ENCODE results near the gene CSTPP1.

DNA sequence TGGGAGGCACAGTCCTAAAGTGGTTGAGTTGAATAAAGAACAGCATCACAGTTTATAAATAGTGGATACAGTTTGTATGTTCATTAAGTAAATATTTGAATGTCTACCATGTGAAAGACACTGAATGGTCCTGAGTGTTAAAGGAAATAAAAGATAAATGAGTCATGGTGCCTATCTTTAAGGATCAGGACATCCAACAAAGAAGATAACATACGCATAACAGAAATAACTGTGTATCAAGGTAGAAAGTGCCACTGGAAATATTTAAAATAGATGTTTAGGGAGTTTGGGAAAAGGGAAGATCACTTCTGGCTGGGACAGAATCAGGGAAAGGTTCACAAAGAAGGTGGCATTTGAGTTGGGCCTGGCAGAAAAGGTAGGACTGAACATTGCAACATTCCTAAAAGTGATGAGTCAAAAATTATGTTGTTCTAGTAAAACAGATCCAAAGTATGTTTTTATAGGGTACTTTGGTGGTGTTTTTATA, 41.5 kb downstream of the CSTPP1 start:
- TF ChIP-seq REST (IDR thresholded peaks at IDR 0.05; ENCODE audit: insufficient read depth in 1 of 2, low read depth in 2 of 2, low read length in 2 of 2) (no peak), POLR2AphosphoS5 (IDR thresholded peaks at IDR 0.05; ENCODE audit: low read depth, low read length) (no peak)

Measured in PFSK-1 (cell line).